Keratinocyte (primary cell): ENCODE results near the gene PRKCZ. TPM values are rescaled to one million over a fixed set of nuclear protein-coding genes. Genes with fewer than 3 reads are reported as not detected.

Source experiments
- DNase-seq: peaks from one replicate; pipeline ENCODE4 v3.0.0-alpha.2; 2011; ENCODE audit warnings: low read depth, missing footprints, low spot score
- FAIRE-seq: peaks from 2 replicates; lab custom pipeline; 2011; peaks lifted over from hg19 to GRCh38; lab: Jason Lieb, UNC
- H2AFZ ChIP-seq: 2 replicates; pipeline ENCODE4 v1.6.0; 2012; ENCODE audit warnings: low read length, control low read depth, inconsistent platforms; ENCODE audit not compliant: control insufficient read depth
- H3K27ac ChIP-seq: 2 replicates; pipeline ENCODE4 v1.5.1; 2011; ENCODE audit warnings: low read length; ENCODE audit not compliant: control insufficient read depth, insufficient read depth
- H3K27me3 ChIP-seq: 3 replicates; pipeline ENCODE4 v1.6.0; 2011; ENCODE audit warnings: low read length; ENCODE audit not compliant: control insufficient read depth, insufficient read depth; ENCODE audit errors: extremely low read depth
- H3K36me3 ChIP-seq, 2 experiments: 2 replicates in 1 of 2; 3 replicates in 1 of 2; pipeline ENCODE4 v1.5.1; 2011; ENCODE audit warnings: low read length in 2 of 2, mild to moderate bottlenecking in 1 of 2; ENCODE audit not compliant: control insufficient read depth in 2 of 2, insufficient read depth in 2 of 2; ENCODE audit errors: extremely low read depth in 1 of 2
- H3K4me1 ChIP-seq: 3 replicates; pipeline ENCODE4 v1.5.1; 2011; ENCODE audit warnings: low read length; ENCODE audit not compliant: control insufficient read depth, insufficient read depth; ENCODE audit errors: extremely low read depth
- H3K4me2 ChIP-seq: 3 replicates; pipeline ENCODE4 v1.6.0; 2011; ENCODE audit warnings: low read depth, low read length; ENCODE audit not compliant: control insufficient read depth, insufficient read depth; ENCODE audit errors: extremely low read depth
- H3K4me3 ChIP-seq, 3 experiments: fragments of 200-600 bp in 1 of 3; sonication (generic) in 1 of 3; 2 replicates in 2 of 3; 3 replicates in 1 of 3; pipeline ENCODE4 v1.5.1; 2011 to 2016; ENCODE audit warnings: low read length in 3 of 3, mild to moderate bottlenecking in 3 of 3, control low read depth in 2 of 3, inconsistent platforms in 1 of 3, low read depth in 1 of 3, mixed read lengths in 1 of 3, mixed run types in 1 of 3, moderate library complexity in 1 of 3; ENCODE audit not compliant: control insufficient read depth in 2 of 3, insufficient read depth in 2 of 3; ENCODE audit errors: extremely low read depth in 1 of 3
- H3K79me2 ChIP-seq: 2 replicates; pipeline ENCODE4 v1.6.0; 2012; ENCODE audit warnings: low read length; ENCODE audit not compliant: control insufficient read depth, insufficient read depth
- H3K9ac ChIP-seq: 3 replicates; pipeline ENCODE4 v1.6.0; 2011; ENCODE audit warnings: low read length; ENCODE audit not compliant: control insufficient read depth, insufficient read depth; ENCODE audit errors: extremely low read depth
- H3K9me1 ChIP-seq: 3 replicates; pipeline ENCODE4 v1.6.0; 2011; ENCODE audit warnings: low read length; ENCODE audit not compliant: control insufficient read depth, insufficient read depth; ENCODE audit errors: extremely low read depth
- H3K9me3 ChIP-seq: 2 replicates; pipeline ENCODE4 v1.5.1; 2012; ENCODE audit warnings: low read depth, low read length; ENCODE audit not compliant: control insufficient read depth
- H4K20me1 ChIP-seq: 3 replicates; pipeline ENCODE4 v1.6.0; 2011; ENCODE audit warnings: low read length; ENCODE audit not compliant: control insufficient read depth, insufficient read depth; ENCODE audit errors: extremely low read depth
- EZH2 ChIP-seq: IDR thresholded peaks from one replicate; pipeline ENCODE4 v1.6.1; 2012; ENCODE audit warnings: inconsistent platforms, mild to moderate bottlenecking, low read length, moderate library complexity
- dilution Hi-C: fragments of 300-500 bp; cut with MboI; formaldehyde crosslinking; loops from one replicate; pipeline ENCODE4 v1.7.0; 2020; ENCODE audit warnings: low sequenced_read_pairs; ENCODE audit not compliant: extremely low pct_ligation_motif_present
- polyA plus RNA-seq, 5 experiments: library from polyadenylated mRNA; depleted of rRNA in 3 of 5; stranded (reverse) in 3 of 5; stranded (forward) in 1 of 5; unstranded in 1 of 5; fragments of >200 nt; gene quantifications; 1 replicate in 1 of 5; 2 replicates in 3 of 5; 3 replicates in 1 of 5; pipeline versions ENCODE4 v1.2.1 to v1.2.3, GENCODE V29; 2011 to 2012; ENCODE audit warnings: missing spikeins in 2 of 5, low read depth in 1 of 5, low replicate concordance in 1 of 5
- TF ChIP-seq, protein P1 (sequence below), 3 experiments: IDR thresholded peaks in 1 of 3; conservative IDR thresholded peaks in 1 of 3; optimal IDR thresholded peaks in 1 of 3; 2 replicates in 2 of 3; 3 replicates in 1 of 3; pipeline versions ENCODE3 to v1.5.1; 2011; ENCODE audit warnings: low read length in 3 of 3, mild to moderate bottlenecking in 3 of 3, moderate library complexity in 2 of 3, control low read depth in 1 of 3, inconsistent platforms in 1 of 3; ENCODE audit not compliant: insufficient read depth in 2 of 3; ENCODE audit errors: extremely low read depth in 1 of 3

Gene PRKCZ
- polyA plus RNA-seq, 1 donor (not counting 4 experiments of a cell fraction or from before 2014, with no cell fraction given) = 36.3 TPM

DNA sequence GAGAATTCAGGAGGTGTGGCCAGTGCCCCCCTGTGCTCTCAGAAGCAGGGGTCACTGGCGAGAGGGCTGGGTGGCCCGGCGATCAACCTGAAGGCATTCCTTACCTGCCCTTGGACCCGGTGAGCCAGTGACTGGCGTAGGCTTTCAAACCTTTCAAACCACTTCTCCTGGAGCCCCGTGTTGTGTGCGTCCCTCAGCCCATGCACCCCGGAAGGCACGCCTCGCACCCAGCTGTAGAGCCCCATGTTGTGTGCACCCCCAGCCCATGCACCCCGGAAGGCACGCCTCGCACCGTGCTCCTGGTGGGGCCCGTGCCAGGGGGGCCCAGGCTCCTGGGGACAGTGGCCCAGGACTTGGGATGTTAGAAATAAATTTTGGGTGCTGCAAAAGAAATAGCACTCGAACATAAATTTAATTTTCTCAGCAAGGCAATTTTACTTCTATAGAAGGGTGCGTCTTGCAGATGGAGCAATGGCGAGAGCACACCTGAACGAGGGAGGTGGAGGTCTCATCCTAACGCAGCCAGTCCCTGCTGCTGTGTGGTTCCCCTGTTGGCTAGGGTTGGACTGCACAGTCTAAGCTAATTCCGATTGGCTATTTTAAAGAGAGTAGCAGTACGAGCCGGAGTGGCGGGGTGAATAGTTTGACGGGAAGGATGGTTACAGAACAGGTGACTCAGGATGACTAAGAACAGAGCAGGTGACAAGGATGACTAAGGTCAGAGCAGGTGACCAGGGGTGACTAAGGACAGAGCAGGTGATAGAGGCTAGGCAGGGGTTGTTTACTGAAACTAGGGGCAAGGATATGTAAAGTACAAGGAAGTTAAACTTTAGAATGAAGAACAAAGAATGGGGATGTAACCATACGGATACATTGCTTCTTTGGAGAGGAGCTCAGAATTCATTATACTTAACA, 47.4 kb downstream of the PRKCZ start:
- Histone ChIP-seq H3K79me2 (peaks cover 6% of the 10 kb centered on the region), H2AFZ (no peak overlapping the region), H4K20me1 (peaks cover 3% of the 10 kb centered on the region), H3K4me2 (no peak overlapping the region), H3K9me3 (peaks cover 12% of the 10 kb centered on the region), H3K4me3 (no peak overlapping the region), H3K27ac (no peak overlapping the region), H3K4me1 (no peaks in the 10 kb centered on the region), H3K9ac (no peak overlapping the region), H3K9me1 (no peaks in the 10 kb centered on the region), H3K36me3 (peaks cover 6 to 9% of the 10 kb centered on the region in 2 experiments), H3K27me3 (no peaks in the 10 kb centered on the region)
- no peak for FAIRE-seq
- DNase-seq = no peak
- dilution Hi-C loops = no loop called here
- TF ChIP-seq, protein P1, sequence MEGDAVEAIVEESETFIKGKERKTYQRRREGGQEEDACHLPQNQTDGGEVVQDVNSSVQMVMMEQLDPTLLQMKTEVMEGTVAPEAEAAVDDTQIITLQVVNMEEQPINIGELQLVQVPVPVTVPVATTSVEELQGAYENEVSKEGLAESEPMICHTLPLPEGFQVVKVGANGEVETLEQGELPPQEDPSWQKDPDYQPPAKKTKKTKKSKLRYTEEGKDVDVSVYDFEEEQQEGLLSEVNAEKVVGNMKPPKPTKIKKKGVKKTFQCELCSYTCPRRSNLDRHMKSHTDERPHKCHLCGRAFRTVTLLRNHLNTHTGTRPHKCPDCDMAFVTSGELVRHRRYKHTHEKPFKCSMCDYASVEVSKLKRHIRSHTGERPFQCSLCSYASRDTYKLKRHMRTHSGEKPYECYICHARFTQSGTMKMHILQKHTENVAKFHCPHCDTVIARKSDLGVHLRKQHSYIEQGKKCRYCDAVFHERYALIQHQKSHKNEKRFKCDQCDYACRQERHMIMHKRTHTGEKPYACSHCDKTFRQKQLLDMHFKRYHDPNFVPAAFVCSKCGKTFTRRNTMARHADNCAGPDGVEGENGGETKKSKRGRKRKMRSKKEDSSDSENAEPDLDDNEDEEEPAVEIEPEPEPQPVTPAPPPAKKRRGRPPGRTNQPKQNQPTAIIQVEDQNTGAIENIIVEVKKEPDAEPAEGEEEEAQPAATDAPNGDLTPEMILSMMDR (optimal IDR thresholded peaks at IDR 0.05 in 1 of 3, IDR thresholded peaks at IDR 0.05 in 1 of 3, conservative IDR thresholded peaks at IDR 0.05 in 1 of 3; ENCODE audit: extremely low read depth in 1 of 3, insufficient read depth in 2 of 3, low read length in 3 of 3) = no peak
- TF ChIP-seq EZH2 = no peak

DNA sequence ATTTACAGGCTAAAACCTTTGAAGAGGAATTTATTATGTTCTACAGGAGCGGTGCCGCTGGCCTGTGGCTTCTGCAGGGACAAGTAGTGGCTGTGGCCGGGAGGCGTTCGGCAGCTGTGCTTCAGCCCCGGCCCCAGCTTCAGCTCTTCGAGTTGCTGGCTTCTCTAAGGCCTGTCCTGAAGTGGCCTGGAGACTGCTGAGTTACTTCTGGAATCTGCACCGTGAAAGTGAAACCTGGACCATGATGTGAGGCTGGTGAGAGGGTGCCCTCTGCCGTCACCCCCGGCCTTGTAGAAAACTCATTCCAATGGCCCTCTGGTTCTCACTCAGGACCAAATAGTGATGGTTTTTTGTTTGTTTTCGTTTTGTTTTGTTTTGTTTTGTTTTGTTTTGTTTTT, 48.1 kb downstream of the PRKCZ start:
- TF ChIP-seq EZH2 = no peak
- TF ChIP-seq, protein P1 (optimal IDR thresholded peaks at IDR 0.05 in 1 of 3, IDR thresholded peaks at IDR 0.05 in 1 of 3, conservative IDR thresholded peaks at IDR 0.05 in 1 of 3; ENCODE audit: extremely low read depth in 1 of 3, insufficient read depth in 2 of 3, low read length in 3 of 3) = no peak
- peaks cover 12% of the 10 kb centered on the region for H3K9me3 ChIP-seq
- no peaks in the 10 kb centered on the region for H3K27me3 ChIP-seq
- no peak overlapping the region for H3K4me3 ChIP-seq
- H3K9ac ChIP-seq = no peak overlapping the region
- H3K4me2 ChIP-seq = no peak overlapping the region
- FAIRE-seq (no peak), DNase-seq (no peak)
- H3K9me1 ChIP-seq = no peaks in the 10 kb centered on the region
- dilution Hi-C loops = no loop called here
- H3K4me1 ChIP-seq = no peaks in the 10 kb centered on the region
- H2AFZ ChIP-seq = no peak overlapping the region
- peaks cover 3% of the 10 kb centered on the region for H4K20me1 ChIP-seq
- peaks cover 6% of the 10 kb centered on the region for H3K79me2 ChIP-seq
- H3K36me3 ChIP-seq = peaks cover 6 to 9% of the 10 kb centered on the region in 2 experiments
- no peak overlapping the region for H3K27ac ChIP-seq
